IPS-11a (cell line): Measurements from ENCODE around the gene CYSTM1.
A peak's percentile ranks its signal among the peaks of the same experiment; 100 is the strongest.

ENCODE experiments used
- H3K4me3 ChIP-seq: one replicate; pipeline ENCODE4 v1.5.1; 2013; ENCODE audit warnings: low read depth, low read length, control low read depth

CYSTM1 gene

GRCh38 chr5:140174465-140175366 is at the start of gene CYSTM1:
Gene CYSTM1, plus strand, starts transcription at chr5:140175188. Its CDS starts 19,278 bp downstream, at chr5:140194466.
- peak within 1 kb of the TSS; percentile 82 for H3K4me3 ChIP-seq

GRCh38 chr5:140125637-140126036 is 49.4 kb upstream of the CYSTM1 start, which contains the start of gene IGIP:
Gene IGIP, plus strand, starts transcription at chr5:140125937. Its CDS starts 2,540 bp downstream, at chr5:140128477.
- H3K4me3 ChIP-seq, result no peak within 1 kb of the TSS

GRCh38 chr5:140126315-140127012 is 48.5 kb upstream of the CYSTM1 start:
- H3K4me3 ChIP-seq, result no peak overlapping the region

GRCh38 chr5:140128376-140128775 is 46.6 kb upstream of the CYSTM1 start:
- no peak overlapping the region for H3K4me3 ChIP-seq

- no peak overlapping the region for H3K4me3 ChIP-seq
Observed at GRCh38 chr5:140130949-140131733, 43.8 kb upstream of the CYSTM1 start.

- H3K4me3 ChIP-seq, result no peak overlapping the region
Observed at GRCh38 chr5:140131967-140132409, 43.0 kb upstream of the CYSTM1 start.

GRCh38 chr5:140133514-140134167 is 41.3 kb upstream of the CYSTM1 start:
- H3K4me3 ChIP-seq, result no peak overlapping the region

GRCh38 chr5:140134277-140134935 is 40.6 kb upstream of the CYSTM1 start:
- H3K4me3 ChIP-seq, result no peak overlapping the region

- no peak overlapping the region for H3K4me3 ChIP-seq
Observed at GRCh38 chr5:140135127-140135526, 39.9 kb upstream of the CYSTM1 start.

GRCh38 chr5:140136624-140137023 is 38.4 kb upstream of the CYSTM1 start:
- H3K4me3 ChIP-seq, result no peak overlapping the region

- no peak overlapping the region for H3K4me3 ChIP-seq
Observed at GRCh38 chr5:140140435-140140834, 34.6 kb upstream of the CYSTM1 start.

GRCh38 chr5:140141241-140141640 is 33.7 kb upstream of the CYSTM1 start:
- no peak overlapping the region for H3K4me3 ChIP-seq

- H3K4me3 ChIP-seq, result no peak overlapping the region
Observed at GRCh38 chr5:140142246-140142645, 32.7 kb upstream of the CYSTM1 start.

- no peak overlapping the region for H3K4me3 ChIP-seq
Observed at GRCh38 chr5:140142856-140143255, 32.1 kb upstream of the CYSTM1 start.

- no peak overlapping the region for H3K4me3 ChIP-seq
Observed at GRCh38 chr5:140143521-140144258, 31.3 kb upstream of the CYSTM1 start.

- H3K4me3 ChIP-seq, result no peak overlapping the region
Observed at GRCh38 chr5:140145256-140145655, 29.7 kb upstream of the CYSTM1 start.

GRCh38 chr5:140145818-140146522 is 29.0 kb upstream of the CYSTM1 start:
- peak overlapping the region; percentile 65 for H3K4me3 ChIP-seq

GRCh38 chr5:140146523-140146842 is 28.5 kb upstream of the CYSTM1 start:
- H3K4me3 ChIP-seq, result peak overlapping the region; percentile 65

- H3K4me3 ChIP-seq, result no peak overlapping the region
Observed at GRCh38 chr5:140147460-140147859, 27.5 kb upstream of the CYSTM1 start.
